AG09309 (cell line): ENCODE data around the gene THSD4.

Experiments
- DNase-seq: peaks from one replicate; pipeline ENCODE4 v3.0.0-alpha.2; 2010; ENCODE audit warnings: low read depth
- H3K4me3 ChIP-seq: 2 replicates; pipeline ENCODE4 v1.5.1; 2011; ENCODE audit warnings: mild to moderate bottlenecking, low read depth, low read length, moderate library complexity; ENCODE audit not compliant: control insufficient read depth
- TF ChIP-seq, protein P1 (sequence below): IDR thresholded peaks from 2 replicates; pipeline ENCODE4 v1.5.1; 2011; ENCODE audit warnings: mild to moderate bottlenecking, low read depth, low read length, inconsistent platforms; ENCODE audit not compliant: insufficient read depth, control insufficient read depth; ENCODE audit errors: missing control alignments

THSD4 gene

DNA sequence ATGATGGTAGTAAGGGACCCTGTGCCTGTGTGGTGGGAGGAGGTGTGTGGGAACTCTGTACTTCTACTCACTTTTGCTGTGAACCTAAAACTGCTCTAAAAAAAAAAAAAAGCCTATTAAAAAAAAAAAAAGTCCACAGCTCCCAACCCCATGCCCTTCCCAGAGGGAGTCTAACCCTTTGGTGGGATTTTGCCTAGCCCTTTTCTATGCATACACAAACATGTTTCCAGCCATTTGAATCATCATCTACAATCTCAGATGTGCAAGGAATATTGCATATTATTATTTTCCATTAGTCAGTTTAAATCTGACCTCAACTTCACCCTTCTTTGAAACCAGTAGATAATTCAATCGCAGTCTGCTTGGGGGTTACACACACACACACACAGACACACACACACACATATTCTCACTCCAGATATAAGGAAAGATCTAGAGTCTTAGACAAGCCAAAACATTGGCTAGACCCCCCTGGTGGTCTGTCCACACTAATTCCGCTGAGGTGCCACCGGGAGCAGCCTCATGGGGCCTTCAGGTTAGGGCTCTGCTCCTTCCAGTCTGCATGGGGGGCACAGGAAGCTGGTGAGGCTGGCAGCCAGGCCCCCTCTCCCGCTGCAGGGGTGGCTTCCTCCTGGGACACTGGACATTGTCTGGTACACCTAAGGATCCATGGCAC, 619.6 kb downstream of the THSD4 start:
- TF ChIP-seq, protein P1, sequence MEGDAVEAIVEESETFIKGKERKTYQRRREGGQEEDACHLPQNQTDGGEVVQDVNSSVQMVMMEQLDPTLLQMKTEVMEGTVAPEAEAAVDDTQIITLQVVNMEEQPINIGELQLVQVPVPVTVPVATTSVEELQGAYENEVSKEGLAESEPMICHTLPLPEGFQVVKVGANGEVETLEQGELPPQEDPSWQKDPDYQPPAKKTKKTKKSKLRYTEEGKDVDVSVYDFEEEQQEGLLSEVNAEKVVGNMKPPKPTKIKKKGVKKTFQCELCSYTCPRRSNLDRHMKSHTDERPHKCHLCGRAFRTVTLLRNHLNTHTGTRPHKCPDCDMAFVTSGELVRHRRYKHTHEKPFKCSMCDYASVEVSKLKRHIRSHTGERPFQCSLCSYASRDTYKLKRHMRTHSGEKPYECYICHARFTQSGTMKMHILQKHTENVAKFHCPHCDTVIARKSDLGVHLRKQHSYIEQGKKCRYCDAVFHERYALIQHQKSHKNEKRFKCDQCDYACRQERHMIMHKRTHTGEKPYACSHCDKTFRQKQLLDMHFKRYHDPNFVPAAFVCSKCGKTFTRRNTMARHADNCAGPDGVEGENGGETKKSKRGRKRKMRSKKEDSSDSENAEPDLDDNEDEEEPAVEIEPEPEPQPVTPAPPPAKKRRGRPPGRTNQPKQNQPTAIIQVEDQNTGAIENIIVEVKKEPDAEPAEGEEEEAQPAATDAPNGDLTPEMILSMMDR, result no peak
- DNase-seq, result no peak
- no peak overlapping the region for H3K4me3 ChIP-seq

DNA sequence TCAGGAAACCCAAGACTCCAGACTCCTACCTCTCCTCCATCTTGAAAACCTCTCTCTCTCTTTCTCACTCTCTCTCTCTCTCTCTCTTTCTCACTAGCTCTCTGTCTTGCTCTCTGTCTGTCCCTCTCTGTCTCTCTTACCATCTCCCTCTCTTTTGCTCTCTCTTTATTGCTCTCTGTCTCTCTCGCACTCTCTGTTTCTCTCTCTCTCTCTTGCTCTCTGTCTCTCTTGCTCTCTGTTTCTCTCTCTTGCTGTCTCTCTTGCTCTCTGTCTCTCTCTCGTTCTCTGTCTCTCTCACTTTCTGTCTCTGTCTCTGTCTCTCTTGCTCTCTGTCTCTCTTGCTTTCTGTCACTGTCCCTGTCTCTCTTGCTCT, 620.1 kb downstream of the THSD4 start:
- TF ChIP-seq, protein P1, result no peak
- H3K4me3 ChIP-seq, result no peak overlapping the region
- DNase-seq, result no peak

DNA sequence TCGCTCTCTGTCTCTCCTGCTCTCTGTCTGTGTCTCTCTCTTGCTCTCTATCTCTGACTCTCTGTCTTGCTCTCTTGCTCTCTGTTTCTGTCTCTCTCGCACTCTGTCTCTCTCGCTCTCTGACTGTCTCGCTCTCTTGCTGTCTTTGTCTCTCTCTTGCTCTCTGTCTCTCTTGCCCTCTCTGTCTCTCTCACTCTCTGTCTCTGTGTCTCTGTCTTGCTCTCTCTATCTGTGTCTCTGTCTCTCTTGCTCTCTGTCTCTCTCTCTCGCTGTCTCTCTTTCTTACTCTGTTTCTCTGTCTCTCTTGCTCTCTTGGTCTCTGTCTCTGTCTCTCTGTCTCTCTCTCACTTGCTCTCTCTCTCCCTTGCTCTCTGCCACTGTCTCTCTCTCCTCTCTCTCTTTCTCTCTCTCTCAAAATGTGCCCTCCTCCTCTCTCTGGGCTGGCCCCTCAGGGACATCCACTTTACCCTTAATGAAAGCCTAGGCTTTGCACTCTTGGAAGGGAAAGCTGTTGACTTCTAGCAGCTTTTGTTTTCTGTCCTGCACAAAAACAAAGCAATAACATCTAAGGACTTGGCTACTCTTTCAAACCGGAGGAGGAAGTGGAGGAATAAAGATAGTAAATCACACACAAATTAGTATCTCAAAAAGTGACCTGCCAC, 621.1 kb downstream of the THSD4 start:
- H3K4me3 ChIP-seq, result no peak overlapping the region
- DNase-seq, result no peak
- TF ChIP-seq, protein P1, result no peak

DNA sequence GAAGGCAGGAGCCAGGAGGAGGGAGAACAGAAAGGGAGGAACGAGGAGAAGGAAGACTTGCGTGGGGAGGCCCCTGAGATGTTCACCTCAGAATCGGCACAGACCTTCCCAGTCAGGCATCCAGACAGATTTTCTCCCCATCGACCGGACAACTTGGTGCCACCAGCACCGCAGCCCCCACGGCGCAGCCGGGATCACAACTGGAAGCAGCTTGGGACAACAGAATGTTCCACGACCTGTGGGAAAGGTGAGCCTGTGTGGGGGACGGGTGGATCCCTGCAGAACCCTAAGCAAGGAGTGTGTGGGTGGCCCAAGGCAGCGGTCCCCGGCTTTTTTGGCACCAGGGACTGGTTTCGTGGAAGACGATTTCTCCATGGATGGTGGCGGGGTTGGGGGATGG, 622.5 kb downstream of the THSD4 start:
- no peak overlapping the region for H3K4me3 ChIP-seq
- TF ChIP-seq, protein P1, result no peak
- no peak for DNase-seq

DNA sequence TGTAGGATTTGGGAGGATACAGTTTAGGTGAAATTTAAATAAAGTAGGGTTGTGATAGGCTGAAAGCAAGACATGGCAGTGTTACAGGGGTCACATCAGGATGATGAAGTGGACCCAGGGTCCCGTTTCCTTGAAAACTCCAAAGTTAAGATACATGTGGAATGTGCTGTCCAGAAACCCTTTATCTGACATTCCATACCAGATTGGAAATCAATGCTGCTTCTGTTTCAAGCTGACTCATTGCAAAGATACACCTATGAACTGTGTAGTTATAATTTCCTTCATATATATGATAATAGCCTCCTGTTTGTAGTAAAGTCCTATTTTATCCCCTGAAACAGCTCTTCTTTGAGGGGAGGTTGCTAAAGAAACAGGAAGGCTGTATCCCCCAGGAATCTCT, 624.1 kb downstream of the THSD4 start:
- TF ChIP-seq, protein P1, result no peak
- no peak overlapping the region for H3K4me3 ChIP-seq
- DNase-seq, result no peak

DNA sequence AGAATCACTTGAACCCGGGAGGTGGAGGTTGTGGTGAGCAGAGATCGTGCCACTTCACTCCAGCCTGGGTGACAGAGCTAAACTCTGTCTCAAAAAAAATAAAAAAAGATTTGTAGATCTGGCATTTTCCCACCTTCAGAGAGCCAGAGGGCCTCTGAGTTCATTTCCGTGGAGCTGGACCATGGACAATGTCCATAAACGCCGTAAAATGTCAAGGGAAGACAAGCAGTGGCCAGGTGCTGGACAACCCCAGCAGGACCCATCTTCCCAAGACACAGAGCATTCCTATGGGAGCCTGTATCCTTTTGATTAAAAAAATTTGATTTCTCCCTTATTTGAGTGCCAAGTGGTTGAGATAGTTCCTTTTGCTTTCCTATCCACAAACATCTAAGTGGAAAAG, 627.7 kb downstream of the THSD4 start:
- H3K4me3 ChIP-seq, result no peak overlapping the region
- TF ChIP-seq, protein P1, result no peak
- DNase-seq, result no peak

DNA sequence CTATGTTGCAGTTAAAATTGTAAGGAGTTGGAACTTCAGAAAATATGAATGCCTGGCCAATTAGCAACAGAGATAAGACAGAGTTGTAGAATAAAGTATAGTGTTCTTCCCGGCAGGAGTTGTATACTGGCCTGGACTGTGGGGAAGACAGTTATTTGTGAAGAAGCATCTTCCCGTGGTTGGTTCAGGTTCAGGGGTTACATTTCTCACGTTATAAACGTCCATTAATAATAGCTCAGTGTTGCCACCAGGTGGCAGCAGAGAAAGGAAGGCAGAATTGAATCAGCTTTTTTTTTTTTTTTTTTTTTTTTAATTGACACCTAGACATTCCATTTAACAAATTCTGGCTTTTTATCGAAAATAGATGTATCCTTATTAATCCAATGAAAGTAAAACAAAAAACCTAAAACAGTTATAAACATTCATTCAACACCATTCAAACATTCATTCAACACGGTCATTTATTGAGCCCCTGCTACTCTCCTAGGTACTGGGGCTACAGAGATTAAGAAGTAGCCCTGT, 628.7 kb downstream of the THSD4 start:
- H3K4me3 ChIP-seq, result no peak overlapping the region
- DNase-seq, result no peak
- TF ChIP-seq, protein P1, result peak; percentile 62
